ENCODE data around the gene MPL. TPM values are rescaled to one million over a fixed set of nuclear protein-coding genes. Genes with fewer than 3 reads are reported as not detected.

Gene MPL
- polyA plus RNA-seq, 1 of the 3 experiments (the other 2 are of a cell fraction): not detected

GRCh38 chr1:43383449-43383848, 45.8 kb downstream of the MPL start:
- Histone ChIP-seq H3K4me1 (ENCODE audit: control insufficient read depth in 1 of 2, insufficient read depth in 2 of 2, low read depth in 1 of 2, low read length in 1 of 2) (peaks cover 5 to 7% of the 10 kb centered on the region in 2 experiments; a peak in 2 of 4 replicates), H3K9me3 (no peaks in the 10 kb centered on the region), H3K4me3 (ENCODE audit: low read depth in 2 of 2, low read length in 1 of 2) (no peak overlapping the region), H3K4me2 (no peak overlapping the region), H3K27me3 (ENCODE audit: insufficient read depth) (no peaks in the 10 kb centered on the region), H3K79me2 (ENCODE audit: insufficient read depth) (peaks cover 22% of the 10 kb centered on the region), H2AFZ (ENCODE audit: low read depth) (no peak overlapping the region), H3K9me2 (no peaks in the 10 kb centered on the region), H3K27ac (ENCODE audit: low read depth in 2 of 2, low read length in 1 of 2) (no peak overlapping the region), H3K36me3 (replicated peaks in 1 of 2; ENCODE audit: control insufficient read depth in 1 of 2, insufficient read depth in 2 of 2, low read length in 1 of 2) (peaks cover 55 to 60% of the 10 kb centered on the region in 2 experiments), H3F3A (replicated peaks; ENCODE audit: insufficient read depth) (no peaks in the 10 kb centered on the region), H3K9ac (no peak overlapping the region), H4K20me1 (ENCODE audit: insufficient read depth) (no peaks in the 10 kb centered on the region)
- CTCF ChIA-PET: interaction anchor here (0.6 to 2.7 kb wide), 8 partner anchors 14 to 169 kb away, joined by 3 to 17 read pairs (median 3); no protein-coding TSS in a partner anchor
- no peak for DNase-seq
- WGBS (ENCODE audit: low lambda C conversion rate): 93% methylated on average over 2 of the region's 2 CpGs
- TF ChIP-seq EZH2phosphoT487 (IDR thresholded peaks at IDR 0.05; ENCODE audit: borderline replicate concordance, low read depth) (no peak), IRF3 (IDR thresholded peaks at IDR 0.05; ENCODE audit: low read depth, low read length) (no peak), CHD2 (IDR thresholded peaks at IDR 0.05; ENCODE audit: low read length, partially characterized antibody) (no peak), RXRA (IDR thresholded peaks at IDR 0.05; ENCODE audit: borderline replicate concordance, low read depth) (no peak), RAD21 (IDR thresholded peaks at IDR 0.05; ENCODE audit: low read length) (peak; percentile 65), TCF12 (IDR thresholded peaks at IDR 0.05) (no peak), NRF1 (IDR thresholded peaks at IDR 0.05; ENCODE audit: low read depth, low read length) (no peak), GATA2 (CRISPR knock-in tag; IDR thresholded peaks at IDR 0.05) (no peak), FOSL2 (IDR thresholded peaks at IDR 0.05; ENCODE audit: borderline replicate concordance, low read depth) (no peak), PBX3 (IDR thresholded peaks at IDR 0.05) (no peak), SMC3 (IDR thresholded peaks at IDR 0.05; ENCODE audit: low read depth, low read length) (peak; percentile 43; the same call in 1 of the 2 replicates), TAF1 (IDR thresholded peaks at IDR 0.05; ENCODE audit: borderline replicate concordance, low read depth, low read length) (no peak), USF2 (IDR thresholded peaks at IDR 0.05; ENCODE audit: borderline replicate concordance, low read depth, low read length) (no peak), CTCF (IDR thresholded peaks at IDR 0.05) (peak; percentile 34), JUND (IDR thresholded peaks at IDR 0.05) (no peak), SIN3A (IDR thresholded peaks at IDR 0.05; ENCODE audit: borderline replicate concordance, low read depth, low read length) (no peak), ZBTB33 (IDR thresholded peaks at IDR 0.05; ENCODE audit: borderline replicate concordance, low read depth) (no peak), ELF1 (IDR thresholded peaks at IDR 0.05) (no peak), YY1 (IDR thresholded peaks at IDR 0.05; ENCODE audit: low read depth) (no peak)
- POLR2A ChIA-PET: interaction anchor here (1.4 kb wide), 1 partner anchor 25 kb away, joined by 4 read pairs; the partner anchor contains the start of gene CDC20

Measured in SK-N-SH (cell line).